ENCODE results near the gene TNFAIP8L1. TPM values are rescaled to one million over a fixed set of nuclear protein-coding genes. Genes with fewer than 3 reads are reported as not detected.

Gene TNFAIP8L1
- total and polyA plus RNA-seq, 10 donors, result 12.5 to 39.8 (median 27.1) TPM

DNA sequence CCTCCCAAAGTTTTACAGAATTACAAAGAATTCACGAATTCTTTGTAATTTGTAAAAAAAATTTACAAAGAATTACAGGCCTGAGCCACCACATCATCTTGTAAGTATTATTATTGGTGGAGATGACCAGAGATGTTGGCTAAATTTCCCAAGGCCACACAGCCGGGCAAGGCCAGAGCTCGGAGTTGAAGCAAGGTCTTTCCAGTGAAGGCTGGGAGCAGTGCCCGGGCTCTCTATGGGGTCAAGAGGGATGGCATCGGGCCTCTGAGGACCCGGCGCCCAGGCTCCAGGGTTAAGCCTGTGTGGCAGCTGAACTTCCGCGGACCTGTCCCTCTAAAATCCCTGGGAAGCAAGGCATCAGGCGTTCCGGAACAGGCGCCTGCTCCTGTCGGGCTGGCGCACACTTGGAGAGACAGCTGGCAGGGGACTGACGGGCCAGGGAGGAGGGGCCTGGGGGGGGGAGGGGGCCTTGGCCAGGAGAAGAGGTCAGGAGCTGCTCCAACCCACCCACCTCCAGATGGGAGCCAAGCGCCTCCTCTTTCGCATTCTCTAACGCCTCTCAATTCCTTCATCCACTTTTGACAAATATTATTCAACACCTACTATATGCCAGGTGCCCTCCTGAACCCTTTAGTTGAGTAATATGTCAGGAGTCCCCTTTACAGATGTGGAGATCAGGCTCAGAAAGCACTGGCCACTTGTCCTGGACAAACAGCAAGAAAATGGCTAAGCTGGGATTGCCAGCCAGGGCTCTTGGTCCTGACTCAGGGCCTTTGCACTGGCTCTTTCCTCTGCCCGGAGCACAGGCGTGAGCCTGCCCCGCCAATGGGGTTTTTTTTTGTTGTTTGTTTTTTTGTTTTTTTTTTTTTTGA lies 43.0 kb upstream of the TNFAIP8L1 start:
- TF ChIP-seq POLR2A (IDR thresholded peaks at IDR 0.05) (no peak), POLR2AphosphoS5 (IDR thresholded peaks at IDR 0.05) (peak in 2 of 3 donors; percentile 27 to 34)
- TF ChIP-seq, protein P1, sequence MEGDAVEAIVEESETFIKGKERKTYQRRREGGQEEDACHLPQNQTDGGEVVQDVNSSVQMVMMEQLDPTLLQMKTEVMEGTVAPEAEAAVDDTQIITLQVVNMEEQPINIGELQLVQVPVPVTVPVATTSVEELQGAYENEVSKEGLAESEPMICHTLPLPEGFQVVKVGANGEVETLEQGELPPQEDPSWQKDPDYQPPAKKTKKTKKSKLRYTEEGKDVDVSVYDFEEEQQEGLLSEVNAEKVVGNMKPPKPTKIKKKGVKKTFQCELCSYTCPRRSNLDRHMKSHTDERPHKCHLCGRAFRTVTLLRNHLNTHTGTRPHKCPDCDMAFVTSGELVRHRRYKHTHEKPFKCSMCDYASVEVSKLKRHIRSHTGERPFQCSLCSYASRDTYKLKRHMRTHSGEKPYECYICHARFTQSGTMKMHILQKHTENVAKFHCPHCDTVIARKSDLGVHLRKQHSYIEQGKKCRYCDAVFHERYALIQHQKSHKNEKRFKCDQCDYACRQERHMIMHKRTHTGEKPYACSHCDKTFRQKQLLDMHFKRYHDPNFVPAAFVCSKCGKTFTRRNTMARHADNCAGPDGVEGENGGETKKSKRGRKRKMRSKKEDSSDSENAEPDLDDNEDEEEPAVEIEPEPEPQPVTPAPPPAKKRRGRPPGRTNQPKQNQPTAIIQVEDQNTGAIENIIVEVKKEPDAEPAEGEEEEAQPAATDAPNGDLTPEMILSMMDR (IDR thresholded peaks at IDR 0.05 in 8 of 11, conservative IDR thresholded peaks at IDR 0.05 in 3 of 11), result no peak
- H3K27me3 ChIP-seq (replicated peaks in 1 of 7), result peaks cover 0 to 95% (median 23%) of the 10 kb centered on the region in 7 donors
- intact Hi-C loops (cut with DNase I; ENCODE audit: low total_unique reads), result no loop called here
- no peaks in the 10 kb centered on the region for H3K9me3 ChIP-seq
- peaks cover 0 to 33% (median 13%) of the 10 kb centered on the region in 6 donors for H3K4me1 ChIP-seq
- WGBS, 5 donors, result 31 to 47% (median 44%) methylated on average over 20 to 21 of the region's 21 CpGs
- peak; percentile 78 for DNase-seq
- H3K27ac ChIP-seq, result no peak overlapping the region
- no peak overlapping the region for H3K4me3 ChIP-seq
- no peaks in the 10 kb centered on the region for H3K36me3 ChIP-seq

DNA sequence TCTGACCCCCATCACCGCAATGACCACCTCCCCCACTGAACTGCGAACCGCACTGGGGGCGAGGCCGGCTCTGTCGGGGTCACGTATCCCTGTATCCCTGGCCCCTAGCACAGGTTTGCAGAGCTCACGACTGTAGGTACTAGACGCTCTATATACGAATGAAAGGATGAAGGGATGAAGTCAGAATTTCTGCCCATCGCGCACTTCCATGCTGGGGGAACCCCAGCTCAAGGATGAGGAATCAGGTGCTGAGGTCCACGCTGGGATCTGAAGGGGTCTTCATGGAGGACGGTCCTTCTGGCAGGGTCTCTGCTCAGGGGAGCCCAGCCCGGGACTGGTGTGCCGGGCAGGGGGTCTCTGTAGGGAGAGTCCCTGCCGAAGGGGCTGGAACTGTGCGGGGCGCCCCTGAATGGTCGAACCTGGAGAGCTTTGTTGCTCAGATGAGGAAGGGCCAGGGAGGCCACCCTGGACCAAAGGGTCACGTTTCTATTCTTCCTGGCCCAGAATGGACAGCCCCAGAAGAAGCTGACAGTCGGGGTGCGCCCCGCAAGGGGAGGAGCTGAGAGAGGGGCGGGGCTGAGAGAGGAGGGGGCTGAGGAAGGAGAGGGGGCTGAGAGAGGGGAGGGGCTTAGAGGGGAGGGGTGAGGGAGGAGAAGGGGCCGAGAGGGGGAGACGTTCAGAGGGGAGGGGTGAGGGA lies 41.9 kb upstream of the TNFAIP8L1 start:
- H3K4me3 ChIP-seq, result peak overlapping the region in 2 of 8 donors; percentile 6 to 57
- H3K4me1 ChIP-seq, result peaks cover 0 to 33% (median 13%) of the 10 kb centered on the region in 6 donors
- WGBS, 5 donors, result 5 to 11% (median 9%) methylated on average over 15 to 27 of the region's 27 CpGs
- intact Hi-C loops (cut with DNase I; ENCODE audit: low total_unique reads), result no loop called here
- no peak for DNase-seq
- H3K9me3 ChIP-seq, result no peaks in the 10 kb centered on the region
- H3K27ac ChIP-seq, result no peak overlapping the region
- H3K27me3 ChIP-seq (replicated peaks in 1 of 7), result peaks cover 0 to 97% (median 23%) of the 10 kb centered on the region in 7 donors
- H3K36me3 ChIP-seq, result no peaks in the 10 kb centered on the region
- no peak for TF ChIP-seq POLR2A (IDR thresholded peaks at IDR 0.05)
- TF ChIP-seq POLR2AphosphoS5 (IDR thresholded peaks at IDR 0.05), result no peak
- TF ChIP-seq, protein P1 (IDR thresholded peaks at IDR 0.05 in 8 of 11, conservative IDR thresholded peaks at IDR 0.05 in 3 of 11), result no peak

DNA sequence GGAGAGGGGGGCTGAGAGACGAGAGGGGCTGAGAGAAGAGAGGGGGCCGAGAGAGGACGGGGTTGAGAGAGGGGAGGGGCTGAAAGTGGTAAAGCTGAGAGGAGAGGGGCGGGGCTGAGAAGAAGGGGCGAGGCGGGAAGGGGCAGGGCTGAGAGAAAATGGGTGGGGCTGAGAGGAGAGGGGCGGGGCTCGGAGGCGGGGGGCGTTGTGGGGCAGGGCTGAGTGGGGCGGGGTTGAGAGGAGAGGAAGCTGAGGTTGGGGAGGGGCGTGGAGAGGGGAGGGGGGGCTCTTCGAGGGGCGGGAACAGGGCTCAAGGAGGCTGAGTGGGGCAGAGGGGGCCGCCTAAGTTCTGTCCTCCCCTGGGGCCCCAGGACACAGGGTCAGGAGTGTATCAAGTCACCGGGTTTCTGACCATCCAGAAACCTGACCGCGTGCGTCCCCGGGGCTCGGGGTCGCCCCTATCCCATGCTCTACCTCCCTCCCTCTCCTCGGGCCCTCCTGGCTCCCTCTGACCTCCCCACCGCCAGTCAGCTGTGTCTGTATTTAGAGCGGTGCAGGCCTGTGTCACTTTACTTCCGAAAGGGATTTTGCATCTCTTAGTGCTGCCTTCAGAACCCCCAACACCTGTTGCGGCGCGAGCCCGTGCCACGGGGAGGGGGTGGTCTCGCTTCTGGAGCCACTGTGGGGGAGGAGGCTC lies 41.2 kb upstream of the TNFAIP8L1 start:
- TF ChIP-seq POLR2A (IDR thresholded peaks at IDR 0.05) (no peak), POLR2AphosphoS5 (IDR thresholded peaks at IDR 0.05) (no peak)
- TF ChIP-seq, protein P1 (IDR thresholded peaks at IDR 0.05 in 8 of 11, conservative IDR thresholded peaks at IDR 0.05 in 3 of 11), result no peak
- H3K4me3 ChIP-seq, result peak overlapping the region in 3 of 8 donors; percentile 6 to 57 (median 14)
- no peaks in the 10 kb centered on the region for H3K36me3 ChIP-seq
- DNase-seq, result no peak
- intact Hi-C loops (cut with DNase I; ENCODE audit: low total_unique reads), result no loop called here
- H3K4me1 ChIP-seq, result peaks cover 0 to 33% (median 13%) of the 10 kb centered on the region in 6 donors
- WGBS, 5 donors, result 1 to 3% (median 2%) methylated on average over 18 to 32 of the region's 32 CpGs
- peaks cover 0 to 91% (median 23%) of the 10 kb centered on the region in 7 donors for H3K27me3 ChIP-seq (replicated peaks in 1 of 7)
- no peaks in the 10 kb centered on the region for H3K9me3 ChIP-seq
- H3K27ac ChIP-seq, result no peak overlapping the region

Data from spleen (tissue), 11 donors.